ENCODE results near the gene MASP2. TPM values are rescaled to one million over a fixed set of nuclear protein-coding genes. Genes with fewer than 3 reads are reported as not detected.
"Not testable (repeated sequence)": the region's sequence is repeated elsewhere in the genome, so short reads cannot be mapped to it uniquely, and the experiment has no call there.

MASP2 gene
- polyA plus RNA-seq, 12 donors, result 0.91 to 10.1 (median 4.7) TPM; not detected in 1

DNA sequence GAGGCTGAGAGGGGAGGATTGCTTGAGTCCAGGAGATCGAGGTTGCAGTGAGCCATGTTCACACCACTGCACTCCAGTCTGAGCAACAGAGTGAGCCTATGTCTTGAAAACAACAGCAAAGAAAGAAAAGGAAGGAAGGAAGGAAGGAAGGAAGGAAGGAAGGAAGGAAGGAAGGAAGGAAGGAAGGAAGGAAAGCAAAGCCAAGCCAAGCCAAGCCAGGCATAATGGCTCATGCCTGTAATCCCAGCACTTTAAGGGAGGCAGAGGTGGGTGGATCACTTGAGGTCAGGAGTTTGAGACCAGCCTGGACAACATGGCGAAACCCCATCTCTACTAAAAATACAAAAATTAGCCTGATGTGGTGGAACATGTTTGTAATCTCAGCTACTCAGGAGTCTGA, 55.0 kb downstream of the MASP2 start:
- DNase-seq, result not testable (repeated sequence)

DNA sequence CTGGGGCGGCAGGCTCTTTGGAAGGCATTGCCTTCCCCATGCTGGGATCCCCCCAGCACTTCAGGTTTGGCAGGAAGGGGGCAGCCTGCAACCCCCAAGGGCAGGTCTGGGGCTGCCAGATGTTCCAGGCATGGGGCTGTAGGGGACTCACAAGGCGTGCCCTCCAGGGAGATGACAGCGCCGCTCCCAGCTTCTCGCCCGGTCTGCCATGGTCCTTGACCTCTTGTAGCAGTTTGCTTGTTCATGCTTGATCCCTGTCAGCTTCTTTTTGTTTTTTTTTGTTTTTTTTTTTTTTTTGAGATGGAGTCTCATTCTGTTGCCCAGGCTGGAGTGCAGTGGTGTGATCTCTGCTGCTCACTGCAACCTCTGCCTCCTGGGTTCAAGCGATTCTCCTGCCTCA, 56.2 kb downstream of the MASP2 start:
- DNase-seq, result no peak

DNA sequence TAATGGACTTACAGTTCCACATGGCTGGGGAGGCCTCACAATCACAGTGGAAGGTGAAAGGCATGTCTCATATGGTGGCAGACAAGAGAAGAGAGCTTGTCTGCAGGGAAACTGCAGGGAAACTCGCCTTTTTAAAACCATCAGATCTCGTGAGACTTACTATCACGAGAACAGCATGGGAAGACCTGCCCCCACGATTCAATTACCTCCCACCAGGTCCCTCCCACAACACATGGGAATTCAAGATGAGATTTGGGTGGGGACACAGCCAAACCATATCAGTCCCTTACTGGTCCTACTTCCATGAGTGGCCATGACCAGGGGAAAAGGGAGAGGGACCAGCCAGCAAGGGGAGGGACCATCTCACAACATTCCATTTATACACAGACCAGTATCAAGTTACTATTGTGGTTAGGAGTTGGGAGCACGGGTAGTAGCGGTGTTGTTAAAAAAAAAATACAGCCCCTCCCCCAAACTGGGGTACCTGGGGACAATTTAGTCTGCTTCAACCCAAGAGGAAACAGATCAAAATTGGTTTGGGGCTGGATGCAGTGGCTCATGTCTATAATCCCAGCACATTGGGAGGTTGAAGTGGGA, 57.0 kb downstream of the MASP2 start:
- not testable (repeated sequence) for DNase-seq

DNA sequence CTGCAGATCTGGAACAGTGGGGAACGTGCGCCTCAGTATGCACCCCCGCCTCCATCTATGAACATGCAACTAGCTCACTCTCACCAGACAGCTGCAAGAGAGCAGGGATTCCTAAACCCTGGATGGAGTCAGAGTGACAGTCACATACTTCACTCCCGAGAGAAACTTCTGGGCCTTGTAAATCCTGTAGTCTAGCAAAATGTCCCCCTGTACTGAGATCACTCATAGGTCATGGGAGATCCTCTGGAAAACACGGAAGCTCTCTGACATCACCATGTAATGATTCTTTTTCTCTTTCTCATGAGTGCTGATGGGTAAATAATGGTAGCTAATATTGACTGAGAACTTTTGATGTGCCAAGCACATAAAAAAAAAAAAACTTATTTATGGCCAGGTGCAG, 57.9 kb downstream of the MASP2 start:
- DNase-seq, result no peak

DNA sequence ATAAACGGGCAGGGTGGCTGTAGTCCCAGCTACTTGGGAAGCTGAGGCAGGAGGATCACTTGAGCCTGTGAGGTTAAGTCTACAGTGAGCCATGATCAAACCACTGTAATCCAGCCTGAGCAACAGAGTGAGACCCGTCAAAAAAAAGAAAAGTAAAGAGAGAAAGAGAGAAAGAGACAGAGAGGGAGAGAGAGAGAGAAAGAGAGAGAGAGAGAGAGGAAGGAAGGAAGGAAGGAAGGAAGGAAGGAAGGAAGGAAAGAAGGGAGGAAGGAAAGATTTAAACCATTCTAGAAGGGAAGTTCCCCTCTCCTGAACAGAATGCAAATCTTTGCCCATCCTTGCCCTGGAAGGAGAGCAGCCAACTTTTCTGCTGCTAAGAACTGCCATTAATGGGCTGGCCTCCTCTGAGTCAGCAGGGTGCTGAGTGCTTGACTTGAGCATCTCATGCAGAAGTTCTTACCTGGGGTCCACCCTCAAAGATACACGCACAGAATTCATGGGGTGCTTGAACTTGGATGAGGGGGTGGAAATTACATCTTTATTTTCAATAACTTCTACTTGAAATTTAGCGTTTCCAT, 59.1 kb downstream of the MASP2 start:
- no peak for DNase-seq

DNA sequence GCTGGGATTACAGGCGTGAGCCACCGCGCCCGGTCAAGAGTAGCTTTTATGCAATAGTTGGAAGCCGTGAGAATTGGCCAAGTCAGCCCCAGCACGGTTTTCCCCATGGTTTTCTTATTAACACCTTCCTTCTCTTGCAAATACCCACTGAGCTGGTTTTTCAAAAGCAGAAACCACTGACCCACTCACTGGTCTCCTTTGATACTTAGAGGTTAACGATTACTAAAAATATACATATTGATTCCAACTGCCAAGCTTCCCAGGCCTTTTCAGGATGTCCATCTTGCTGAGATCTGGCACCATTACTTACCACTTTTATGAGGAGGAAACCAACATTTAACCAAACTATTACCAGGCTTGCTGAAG, 60.5 kb downstream of the MASP2 start:
- no peak for DNase-seq

DNA sequence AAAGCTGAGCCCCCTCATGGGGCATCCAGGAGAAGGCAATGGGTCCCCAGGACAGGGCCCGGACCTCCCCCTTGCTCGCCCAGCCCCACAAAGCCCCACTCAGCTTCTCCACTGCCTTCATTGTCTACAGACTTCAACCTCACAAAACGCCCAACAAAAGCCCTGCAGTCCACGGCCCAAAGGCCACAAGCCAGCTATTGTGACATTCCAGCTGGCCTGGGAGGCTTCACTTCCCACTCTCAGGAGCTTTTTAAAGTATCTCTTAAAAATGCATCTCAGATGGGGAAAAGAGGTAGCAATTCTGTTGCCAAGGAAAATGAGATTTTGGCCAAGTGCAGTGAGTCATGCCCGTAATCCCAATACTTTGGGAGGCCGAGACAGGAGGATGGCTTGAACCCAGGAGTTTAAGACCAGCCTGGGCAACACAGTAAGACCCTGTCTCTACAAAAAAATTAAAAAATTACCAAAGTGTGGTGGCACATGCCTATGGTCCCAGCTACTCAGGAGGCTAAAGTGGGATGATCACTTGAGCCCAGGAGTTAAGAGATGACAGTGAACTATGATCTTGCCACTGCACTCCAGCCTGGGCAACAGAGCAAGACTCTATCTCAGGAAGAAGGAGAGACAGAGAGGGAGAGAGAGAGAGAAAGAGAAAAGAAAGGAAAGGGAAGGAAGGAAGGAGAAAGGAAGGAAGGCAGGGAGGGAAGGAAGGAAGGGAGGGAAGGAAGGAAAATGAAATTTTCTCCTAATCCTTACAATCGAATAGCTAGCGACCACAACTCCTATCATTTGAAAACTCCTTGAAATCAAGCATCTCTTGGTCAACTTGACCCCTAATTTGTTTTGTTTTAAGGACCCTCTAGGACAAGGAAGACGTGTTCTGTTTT, 66.0 kb downstream of the MASP2 start:
- DNase-seq, result no peak

DNA sequence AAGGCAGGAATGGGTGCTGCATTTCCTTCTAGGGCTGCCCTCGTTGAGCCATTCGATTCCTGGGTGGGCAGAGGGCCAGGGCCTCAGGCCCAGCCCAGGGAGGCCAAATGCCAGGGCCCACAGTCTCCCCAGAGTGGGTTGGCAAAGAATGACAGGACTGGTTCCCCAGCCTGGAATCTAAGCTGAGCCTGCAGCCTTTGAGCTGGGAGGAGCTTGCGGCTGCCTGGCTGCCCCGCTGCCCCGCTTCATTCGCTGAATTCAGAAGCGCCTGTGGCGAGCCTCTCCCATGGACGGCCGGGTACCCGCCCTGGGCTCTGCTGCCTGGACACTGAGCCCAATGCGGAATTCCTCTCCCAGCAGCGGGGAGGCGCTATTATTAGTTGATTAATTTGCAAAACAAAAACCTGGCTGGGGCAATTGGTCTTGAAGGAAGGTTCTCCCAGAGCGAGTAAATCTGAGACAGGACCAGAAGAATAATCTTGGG, 66.9 kb downstream of the MASP2 start:
- peak; percentile 51 for DNase-seq

DNA sequence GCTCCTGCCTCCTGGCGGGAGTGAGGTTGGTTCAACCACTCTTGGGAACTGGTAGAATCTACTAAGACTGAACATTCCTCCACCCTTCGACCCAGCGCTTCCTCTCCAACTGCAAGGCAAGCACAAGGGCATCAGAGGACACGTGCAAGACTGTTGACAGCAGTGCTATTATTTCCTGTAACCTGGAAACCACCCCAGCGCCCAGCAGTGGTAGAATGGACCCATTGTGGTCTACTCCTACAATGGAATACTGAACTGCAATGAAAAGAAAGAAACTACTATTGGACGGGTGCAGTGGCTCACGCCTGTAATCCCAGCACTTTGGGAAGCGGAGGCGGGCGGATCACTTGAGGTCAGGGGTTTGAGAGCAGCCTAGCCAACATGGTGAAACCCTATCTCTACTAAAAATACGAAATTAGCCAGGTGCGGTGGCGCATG, 67.5 kb downstream of the MASP2 start:
- no peak for DNase-seq

DNA sequence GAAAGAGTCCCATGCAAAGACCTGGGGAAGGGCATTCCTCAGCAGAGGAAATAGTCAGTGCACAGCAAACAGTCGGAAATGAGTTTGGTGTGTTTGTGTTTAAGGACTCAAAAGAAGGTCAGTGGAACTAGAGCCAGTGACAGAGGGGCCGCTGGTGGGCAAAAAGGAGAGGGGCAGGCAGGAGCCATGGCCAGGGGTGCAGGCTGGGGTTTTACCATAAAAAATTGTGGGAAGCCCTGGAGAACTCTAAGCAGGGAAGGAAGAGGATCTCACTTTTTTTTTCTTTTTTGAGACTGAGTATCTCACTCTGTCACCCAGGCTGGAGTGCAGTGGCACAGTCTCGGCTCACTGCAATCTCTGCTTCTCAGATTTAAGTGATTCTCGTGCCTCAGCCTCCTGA, 68.3 kb downstream of the MASP2 start:
- DNase-seq, result no peak

Other genes with a start within 250 kb of the MASP2 start
- 100 to 1,000 TPM in 11 of 12 donors, not detected in 1; 117 to 223 (median 184) TPM for gene TARDBP, start 34.6 kb downstream of the MASP2 start, polyA plus RNA-seq (ENCODE audit: insufficient read length in 12 of 12)
- 10 to 100 TPM in 11 of 12 donors, not detected in 1; 44.2 to 83.0 (median 62.6) TPM for gene SRM, start 12.8 kb upstream of the MASP2 start, polyA plus RNA-seq (ENCODE audit: insufficient read length in 12 of 12)
- gene EXOSC10, start 52.6 kb upstream of the MASP2 start, polyA plus RNA-seq (ENCODE audit: insufficient read length in 12 of 12), result 100 to 1,000 TPM in 1 of 12 donors, 10 to 100 TPM in 10, not detected in 1; 46.7 to 107 (median 64.8) TPM
- gene ANGPTL7, start 142.1 kb upstream of the MASP2 start, polyA plus RNA-seq (ENCODE audit: insufficient read length in 12 of 12), result 1 to 10 TPM in 8 of 12 donors, under 1 TPM in 2, not detected in 2; 0.60 to 1.9 (median 1.4) TPM
- gene MTOR, start 215.3 kb upstream of the MASP2 start, polyA plus RNA-seq (ENCODE audit: insufficient read length in 12 of 12), result 10 to 100 TPM in 11 of 12 donors, not detected in 1; 25.3 to 36.2 (median 27.4) TPM
- 10 to 100 TPM in 11 of 12 donors, not detected in 1; 11.7 to 19.9 (median 15.0) TPM for gene UBIAD1, start 226.0 kb upstream of the MASP2 start, polyA plus RNA-seq (ENCODE audit: insufficient read length in 12 of 12)